ENCODE measurements around the gene PDP2. TPM values are rescaled to one million over a fixed set of nuclear protein-coding genes. Genes with fewer than 3 reads are reported as not detected.

Gene PDP2
- total RNA-seq, 1 donor from 2014 or later = 11.7 TPM

- no peak overlapping the region for H3K4me3 ChIP-seq (ENCODE audit: low read depth, low read length)
- no peak for DNase-seq (ENCODE audit: low read depth)
- TF ChIP-seq, protein P1, sequence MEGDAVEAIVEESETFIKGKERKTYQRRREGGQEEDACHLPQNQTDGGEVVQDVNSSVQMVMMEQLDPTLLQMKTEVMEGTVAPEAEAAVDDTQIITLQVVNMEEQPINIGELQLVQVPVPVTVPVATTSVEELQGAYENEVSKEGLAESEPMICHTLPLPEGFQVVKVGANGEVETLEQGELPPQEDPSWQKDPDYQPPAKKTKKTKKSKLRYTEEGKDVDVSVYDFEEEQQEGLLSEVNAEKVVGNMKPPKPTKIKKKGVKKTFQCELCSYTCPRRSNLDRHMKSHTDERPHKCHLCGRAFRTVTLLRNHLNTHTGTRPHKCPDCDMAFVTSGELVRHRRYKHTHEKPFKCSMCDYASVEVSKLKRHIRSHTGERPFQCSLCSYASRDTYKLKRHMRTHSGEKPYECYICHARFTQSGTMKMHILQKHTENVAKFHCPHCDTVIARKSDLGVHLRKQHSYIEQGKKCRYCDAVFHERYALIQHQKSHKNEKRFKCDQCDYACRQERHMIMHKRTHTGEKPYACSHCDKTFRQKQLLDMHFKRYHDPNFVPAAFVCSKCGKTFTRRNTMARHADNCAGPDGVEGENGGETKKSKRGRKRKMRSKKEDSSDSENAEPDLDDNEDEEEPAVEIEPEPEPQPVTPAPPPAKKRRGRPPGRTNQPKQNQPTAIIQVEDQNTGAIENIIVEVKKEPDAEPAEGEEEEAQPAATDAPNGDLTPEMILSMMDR (IDR thresholded peaks at IDR 0.05; ENCODE audit: insufficient read depth, low read length, poor library complexity, severe bottlenecking) = no peak
Observed at GRCh38 chr16:66913711-66914110, 33.4 kb downstream of the PDP2 start.

GRCh38 chr16:66914541-66914940 is 34.2 kb downstream of the PDP2 start:
- H3K4me3 ChIP-seq (ENCODE audit: low read depth, low read length) = no peak overlapping the region
- no peaks in the 10 kb centered on the region for H3K36me3 ChIP-seq (ENCODE audit: control insufficient read depth, insufficient read depth, low read length)
- DNase-seq (ENCODE audit: low read depth) = no peak
- TF ChIP-seq, protein P1 (IDR thresholded peaks at IDR 0.05; ENCODE audit: insufficient read depth, low read length, poor library complexity, severe bottlenecking) = no peak
- no peaks in the 10 kb centered on the region for H3K27me3 ChIP-seq (ENCODE audit: control insufficient read depth, insufficient read depth, low read length)

More at GRCh38 chr16:66913711-66914110, 33.4 kb downstream of the PDP2 start:
- no peaks in the 10 kb centered on the region for H3K27me3 ChIP-seq (ENCODE audit: control insufficient read depth, insufficient read depth, low read length)
- H3K36me3 ChIP-seq (ENCODE audit: control insufficient read depth, insufficient read depth, low read length) = no peaks in the 10 kb centered on the region

GRCh38 chr16:66915041-66915440 is 34.7 kb downstream of the PDP2 start:
- no peaks in the 10 kb centered on the region for H3K27me3 ChIP-seq (ENCODE audit: control insufficient read depth, insufficient read depth, low read length)
- no peak for DNase-seq (ENCODE audit: low read depth)
- no peaks in the 10 kb centered on the region for H3K36me3 ChIP-seq (ENCODE audit: control insufficient read depth, insufficient read depth, low read length)
- no peak overlapping the region for H3K4me3 ChIP-seq (ENCODE audit: low read depth, low read length)
- TF ChIP-seq, protein P1 (IDR thresholded peaks at IDR 0.05; ENCODE audit: insufficient read depth, low read length, poor library complexity, severe bottlenecking) = no peak

DNA sequence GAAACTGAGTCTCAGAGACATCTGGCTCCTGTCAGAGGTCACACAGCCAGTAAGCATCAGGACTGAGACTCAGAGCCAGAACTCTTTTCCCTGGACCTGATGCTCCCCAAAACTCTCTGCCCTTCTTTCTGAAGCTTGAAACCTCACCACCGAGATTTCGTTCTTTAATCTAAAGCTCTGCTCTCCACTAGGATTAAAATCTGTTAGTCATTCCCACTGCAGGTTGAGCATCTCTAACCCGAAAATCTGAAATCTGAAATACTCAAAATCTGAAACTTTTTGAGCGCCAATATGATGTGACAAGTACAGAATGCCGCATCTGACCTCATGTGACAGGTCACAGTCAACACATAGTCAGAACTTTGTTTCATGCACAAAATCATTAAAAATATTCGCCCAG is 36.2 kb downstream of the PDP2 start:
- no peak for DNase-seq (ENCODE audit: low read depth)
- no peaks in the 10 kb centered on the region for H3K27me3 ChIP-seq (ENCODE audit: control insufficient read depth, insufficient read depth, low read length)
- no peak overlapping the region for H3K4me3 ChIP-seq (ENCODE audit: low read depth, low read length)
- no peaks in the 10 kb centered on the region for H3K36me3 ChIP-seq (ENCODE audit: control insufficient read depth, insufficient read depth, low read length)
- TF ChIP-seq, protein P1 (IDR thresholded peaks at IDR 0.05; ENCODE audit: insufficient read depth, low read length, poor library complexity, severe bottlenecking) = no peak

- TF ChIP-seq, protein P1 (IDR thresholded peaks at IDR 0.05; ENCODE audit: insufficient read depth, low read length, poor library complexity, severe bottlenecking) = no peak
- Histone ChIP-seq H3K4me3 (ENCODE audit: low read depth, low read length) (no peak overlapping the region), H3K27me3 (ENCODE audit: control insufficient read depth, insufficient read depth, low read length) (no peaks in the 10 kb centered on the region), H3K36me3 (ENCODE audit: control insufficient read depth, insufficient read depth, low read length) (no peaks in the 10 kb centered on the region)
- DNase-seq (ENCODE audit: low read depth) = no peak
Observed at GRCh38 chr16:66917741-66918140, 37.4 kb downstream of the PDP2 start.

GRCh38 chr16:66918355-66918754 is 38.0 kb downstream of the PDP2 start:
- DNase-seq (ENCODE audit: low read depth) = no peak
- no peaks in the 10 kb centered on the region for H3K27me3 ChIP-seq (ENCODE audit: control insufficient read depth, insufficient read depth, low read length)
- no peak overlapping the region for H3K4me3 ChIP-seq (ENCODE audit: low read depth, low read length)
- no peaks in the 10 kb centered on the region for H3K36me3 ChIP-seq (ENCODE audit: control insufficient read depth, insufficient read depth, low read length)
- TF ChIP-seq, protein P1 (IDR thresholded peaks at IDR 0.05; ENCODE audit: insufficient read depth, low read length, poor library complexity, severe bottlenecking) = no peak
